Panc1 (cell line): ENCODE measurements around the gene ATG4D.

Source experiments
- TF ChIP-seq, protein P1 (sequence below): fragments of 450-650 bp; IDR thresholded peaks from 2 replicates; pipeline ENCODE4 v1.5.1; 2017; ENCODE audit warnings: mild to moderate bottlenecking
- TF ChIP-seq, protein P2 (sequence below), 2 experiments: IDR thresholded peaks; 2 replicates each; pipeline ENCODE4 v1.6.1; 2011 to 2012; ENCODE audit warnings: low read depth in 2 of 2, control low read depth in 1 of 2, low read length in 1 of 2, mild to moderate bottlenecking in 1 of 2, moderate library complexity in 1 of 2; ENCODE audit not compliant: insufficient read depth in 1 of 2

DNA sequence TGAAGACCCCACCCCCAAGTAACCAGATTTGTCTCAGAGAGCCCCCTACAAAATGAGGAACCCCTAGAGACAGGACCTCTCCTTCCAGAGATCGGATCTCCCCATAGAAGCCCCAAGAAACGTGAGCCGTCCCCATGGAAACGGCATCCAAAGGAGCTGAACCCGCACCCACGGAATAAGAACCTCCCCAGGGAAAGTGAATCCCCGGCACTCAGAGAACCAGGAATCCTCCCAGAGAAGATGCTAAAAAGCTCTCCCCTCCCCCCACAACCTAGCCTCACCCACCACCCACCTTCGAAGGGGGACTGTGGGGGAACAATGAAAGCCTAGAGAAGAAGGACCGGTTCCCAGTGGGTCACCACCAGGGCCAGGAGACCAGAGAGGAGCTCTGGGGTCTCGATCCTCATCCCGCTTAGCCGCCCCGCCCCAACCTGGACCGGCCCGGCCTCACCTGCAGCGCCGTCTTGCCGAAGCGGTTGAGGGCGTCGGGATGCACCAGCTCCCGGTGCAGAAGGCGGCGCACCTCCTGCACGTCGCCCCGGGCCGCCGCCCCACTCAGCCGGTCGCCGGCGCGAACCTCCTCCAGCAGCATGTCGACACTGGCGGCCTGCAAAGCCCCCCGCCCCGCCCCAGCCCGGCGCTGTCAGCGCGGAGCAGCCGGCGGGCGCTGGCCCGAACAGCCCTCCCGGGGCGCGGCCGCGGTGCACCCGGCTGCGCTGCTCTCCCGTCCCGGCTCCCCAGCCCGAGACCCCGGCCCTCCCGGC, 24.5 kb downstream of the ATG4D start:
- TF ChIP-seq, protein P1, sequence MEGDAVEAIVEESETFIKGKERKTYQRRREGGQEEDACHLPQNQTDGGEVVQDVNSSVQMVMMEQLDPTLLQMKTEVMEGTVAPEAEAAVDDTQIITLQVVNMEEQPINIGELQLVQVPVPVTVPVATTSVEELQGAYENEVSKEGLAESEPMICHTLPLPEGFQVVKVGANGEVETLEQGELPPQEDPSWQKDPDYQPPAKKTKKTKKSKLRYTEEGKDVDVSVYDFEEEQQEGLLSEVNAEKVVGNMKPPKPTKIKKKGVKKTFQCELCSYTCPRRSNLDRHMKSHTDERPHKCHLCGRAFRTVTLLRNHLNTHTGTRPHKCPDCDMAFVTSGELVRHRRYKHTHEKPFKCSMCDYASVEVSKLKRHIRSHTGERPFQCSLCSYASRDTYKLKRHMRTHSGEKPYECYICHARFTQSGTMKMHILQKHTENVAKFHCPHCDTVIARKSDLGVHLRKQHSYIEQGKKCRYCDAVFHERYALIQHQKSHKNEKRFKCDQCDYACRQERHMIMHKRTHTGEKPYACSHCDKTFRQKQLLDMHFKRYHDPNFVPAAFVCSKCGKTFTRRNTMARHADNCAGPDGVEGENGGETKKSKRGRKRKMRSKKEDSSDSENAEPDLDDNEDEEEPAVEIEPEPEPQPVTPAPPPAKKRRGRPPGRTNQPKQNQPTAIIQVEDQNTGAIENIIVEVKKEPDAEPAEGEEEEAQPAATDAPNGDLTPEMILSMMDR, result no peak
- TF ChIP-seq, protein P2, sequence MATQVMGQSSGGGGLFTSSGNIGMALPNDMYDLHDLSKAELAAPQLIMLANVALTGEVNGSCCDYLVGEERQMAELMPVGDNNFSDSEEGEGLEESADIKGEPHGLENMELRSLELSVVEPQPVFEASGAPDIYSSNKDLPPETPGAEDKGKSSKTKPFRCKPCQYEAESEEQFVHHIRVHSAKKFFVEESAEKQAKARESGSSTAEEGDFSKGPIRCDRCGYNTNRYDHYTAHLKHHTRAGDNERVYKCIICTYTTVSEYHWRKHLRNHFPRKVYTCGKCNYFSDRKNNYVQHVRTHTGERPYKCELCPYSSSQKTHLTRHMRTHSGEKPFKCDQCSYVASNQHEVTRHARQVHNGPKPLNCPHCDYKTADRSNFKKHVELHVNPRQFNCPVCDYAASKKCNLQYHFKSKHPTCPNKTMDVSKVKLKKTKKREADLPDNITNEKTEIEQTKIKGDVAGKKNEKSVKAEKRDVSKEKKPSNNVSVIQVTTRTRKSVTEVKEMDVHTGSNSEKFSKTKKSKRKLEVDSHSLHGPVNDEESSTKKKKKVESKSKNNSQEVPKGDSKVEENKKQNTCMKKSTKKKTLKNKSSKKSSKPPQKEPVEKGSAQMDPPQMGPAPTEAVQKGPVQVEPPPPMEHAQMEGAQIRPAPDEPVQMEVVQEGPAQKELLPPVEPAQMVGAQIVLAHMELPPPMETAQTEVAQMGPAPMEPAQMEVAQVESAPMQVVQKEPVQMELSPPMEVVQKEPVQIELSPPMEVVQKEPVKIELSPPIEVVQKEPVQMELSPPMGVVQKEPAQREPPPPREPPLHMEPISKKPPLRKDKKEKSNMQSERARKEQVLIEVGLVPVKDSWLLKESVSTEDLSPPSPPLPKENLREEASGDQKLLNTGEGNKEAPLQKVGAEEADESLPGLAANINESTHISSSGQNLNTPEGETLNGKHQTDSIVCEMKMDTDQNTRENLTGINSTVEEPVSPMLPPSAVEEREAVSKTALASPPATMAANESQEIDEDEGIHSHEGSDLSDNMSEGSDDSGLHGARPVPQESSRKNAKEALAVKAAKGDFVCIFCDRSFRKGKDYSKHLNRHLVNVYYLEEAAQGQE (IDR thresholded peaks at IDR 0.05; ENCODE audit: insufficient read depth in 1 of 2, low read depth in 2 of 2, low read length in 1 of 2), result no peak
